GM19238 (cell line): ENCODE data around the gene NIPAL4.

ENCODE experiments used
- DNase-seq: peaks from one replicate; pipeline ENCODE4 v3.0.0; 2011; ENCODE audit warnings: low spot score; ENCODE audit not compliant: insufficient read length

NIPAL4 gene

GRCh38 chr5:157516006-157516405 is 56.0 kb downstream of the NIPAL4 start:
- DNase-seq, result no peak

- DNase-seq, result no peak
These were observed 56.8 kb downstream of the NIPAL4 start for GRCh38 chr5:157516626-157517325.

- DNase-seq, result no peak
These were observed 59.0 kb downstream of the NIPAL4 start for GRCh38 chr5:157518963-157519362.

GRCh38 chr5:157519579-157520253 is 59.7 kb downstream of the NIPAL4 start:
- peak; percentile 22 for DNase-seq

- no peak for DNase-seq
These were observed 61.1 kb downstream of the NIPAL4 start for GRCh38 chr5:157520911-157521703.

- no peak for DNase-seq
These were observed 61.7 kb downstream of the NIPAL4 start for GRCh38 chr5:157521704-157522029.

GRCh38 chr5:157523976-157524375 is 64.0 kb downstream of the NIPAL4 start:
- DNase-seq, result no peak
